Activated CD4-positive, alpha-beta memory T cell treated with anti-CD3 and anti-CD28 coated beads, Interleukin-2, amount 10 ng/mL, durations not matched to agents 7 days and 5 days (primary cell): Measurements from ENCODE around the gene COL5A1. TPM values are rescaled to one million over a fixed set of nuclear protein-coding genes. Genes with fewer than 3 reads are reported as not detected.

ENCODE experiments used
- CTCF ChIA-PET: fragments of 350-600 bp; sonication (Branson Sonifier 250); formaldehyde crosslinking; loops from one replicate; lab custom pipeline; 2021; ENCODE audit warnings: antibody characterized with exemption, inconsistent platforms; lab: Charles Lee
- POLR2A ChIA-PET: fragments of 350-600 bp; sonication (Branson Sonifier 250); formaldehyde crosslinking; loops from one replicate; lab custom pipeline; 2021; ENCODE audit warnings: antibody characterized with exemption; lab: Charles Lee
- DNase-seq: peaks from one replicate; pipeline ENCODE4 v3.0.0-alpha.2; 2020
- H3K27ac Mint-ChIP-seq: one replicate; pipeline ENCODE4 v1.8.0; 2021; ENCODE audit warnings: mild to moderate bottlenecking, mixed read lengths
- H3K27me3 Mint-ChIP-seq: one replicate; pipeline ENCODE4 v1.8.0; 2021; ENCODE audit warnings: mixed read lengths
- H3K36me3 Mint-ChIP-seq: one replicate; pipeline ENCODE4 v1.8.0; 2021; ENCODE audit warnings: low read depth, mixed read lengths
- H3K4me1 Mint-ChIP-seq: one replicate; pipeline ENCODE4 v1.8.0; 2021; ENCODE audit warnings: mixed read lengths
- H3K4me3 Mint-ChIP-seq: one replicate; pipeline ENCODE4 v1.8.0; 2021; ENCODE audit warnings: mild to moderate bottlenecking, mixed read lengths
- H3K9me3 Mint-ChIP-seq: one replicate; pipeline ENCODE4 v1.8.0; 2021; ENCODE audit warnings: mixed read lengths
- total RNA-seq, 2 experiments: library from RNA; stranded (reverse); gene quantifications; one replicate each; pipeline ENCODE4 v1.2.3, GENCODE V29; 2021

The COL5A1 gene
- total RNA-seq, 2 experiments from 2014 or later = 0.10 to 0.13 TPM

DNA sequence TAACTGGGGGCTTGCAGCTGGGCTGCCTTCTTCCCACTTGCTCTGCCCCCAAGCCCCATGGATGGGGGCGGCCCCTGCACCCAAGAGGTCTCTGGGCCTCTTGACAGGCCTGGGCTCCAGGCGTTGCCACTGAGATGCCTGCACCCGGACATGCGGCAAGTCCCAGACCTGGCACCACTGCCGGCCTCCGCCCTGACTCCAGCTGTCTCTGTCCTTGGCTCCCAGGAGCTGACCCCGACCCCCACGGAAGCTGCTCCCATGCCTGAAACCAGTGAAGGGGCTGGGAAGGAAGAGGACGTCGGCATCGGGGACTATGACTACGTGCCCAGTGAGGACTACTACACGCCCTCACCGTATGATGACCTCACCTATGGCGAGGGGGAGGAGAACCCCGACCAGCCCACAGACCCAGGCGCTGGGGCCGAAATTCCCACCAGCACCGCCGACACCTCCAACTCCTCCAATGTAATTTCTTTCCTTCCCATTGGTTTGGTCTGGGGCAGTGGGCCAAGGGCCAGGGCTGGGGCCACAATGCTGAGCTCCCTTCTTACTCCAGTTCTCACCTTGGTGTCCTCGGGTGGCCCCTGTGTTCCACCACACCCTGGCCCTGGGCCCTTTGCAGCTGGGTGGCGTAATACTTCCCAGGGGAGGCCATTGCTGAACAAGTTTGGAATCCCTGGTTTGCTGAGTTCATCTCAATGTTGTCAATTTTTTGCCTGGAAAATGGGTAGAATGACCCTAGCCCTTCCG is 88.6 kb downstream of the COL5A1 start:
- POLR2A ChIA-PET = no interaction called here
- H3K4me3 Mint-ChIP-seq = no peak overlapping the region
- H3K36me3 Mint-ChIP-seq = no peaks in the 10 kb centered on the region
- no peak overlapping the region for H3K27ac Mint-ChIP-seq
- CTCF ChIA-PET = no interaction called here
- H3K27me3 Mint-ChIP-seq = no peaks in the 10 kb centered on the region
- peaks cover 2% of the 10 kb centered on the region for H3K9me3 Mint-ChIP-seq
- peaks cover 6% of the 10 kb centered on the region for H3K4me1 Mint-ChIP-seq
- no peak for DNase-seq

DNA sequence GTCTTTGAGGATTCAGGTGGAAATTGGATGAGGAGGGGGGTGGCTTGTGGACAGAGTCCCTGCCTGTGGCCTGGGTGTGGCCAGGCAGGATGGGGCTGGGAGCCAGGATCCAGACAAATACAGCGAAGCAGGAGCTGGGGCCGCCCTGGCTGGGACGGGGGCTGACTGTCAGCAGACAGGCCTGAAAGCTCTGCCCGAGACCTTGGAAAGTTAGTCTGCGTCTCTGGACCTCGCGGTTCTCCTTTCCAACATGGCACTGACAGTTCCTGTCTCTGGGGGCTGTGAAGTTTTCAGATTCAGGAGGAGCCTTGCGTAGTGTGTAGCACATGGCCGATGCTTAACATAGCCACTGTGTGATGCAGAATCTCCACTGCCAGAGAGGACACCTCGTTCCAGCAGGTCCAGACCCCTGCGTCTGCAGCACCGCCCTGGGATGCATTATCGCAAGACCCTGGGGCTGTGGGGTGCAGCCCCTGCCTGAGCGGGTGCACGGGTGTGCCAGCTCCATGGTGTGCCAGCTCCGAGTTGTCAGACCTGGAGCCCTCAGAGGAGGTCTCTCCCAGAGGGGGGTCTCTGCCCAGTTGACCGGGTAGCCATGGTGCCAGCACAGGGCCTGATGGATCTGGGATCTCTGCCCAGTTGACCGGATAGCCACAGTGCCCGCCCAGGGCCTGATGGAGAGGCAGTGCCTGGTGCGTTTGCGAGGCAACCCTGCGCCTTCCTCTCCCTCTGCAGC is 89.3 kb downstream of the COL5A1 start:
- POLR2A ChIA-PET = no interaction called here
- Mint-ChIP-seq H3K4me1 (no peaks in the 10 kb centered on the region), H3K4me3 (no peak overlapping the region)

DNA sequence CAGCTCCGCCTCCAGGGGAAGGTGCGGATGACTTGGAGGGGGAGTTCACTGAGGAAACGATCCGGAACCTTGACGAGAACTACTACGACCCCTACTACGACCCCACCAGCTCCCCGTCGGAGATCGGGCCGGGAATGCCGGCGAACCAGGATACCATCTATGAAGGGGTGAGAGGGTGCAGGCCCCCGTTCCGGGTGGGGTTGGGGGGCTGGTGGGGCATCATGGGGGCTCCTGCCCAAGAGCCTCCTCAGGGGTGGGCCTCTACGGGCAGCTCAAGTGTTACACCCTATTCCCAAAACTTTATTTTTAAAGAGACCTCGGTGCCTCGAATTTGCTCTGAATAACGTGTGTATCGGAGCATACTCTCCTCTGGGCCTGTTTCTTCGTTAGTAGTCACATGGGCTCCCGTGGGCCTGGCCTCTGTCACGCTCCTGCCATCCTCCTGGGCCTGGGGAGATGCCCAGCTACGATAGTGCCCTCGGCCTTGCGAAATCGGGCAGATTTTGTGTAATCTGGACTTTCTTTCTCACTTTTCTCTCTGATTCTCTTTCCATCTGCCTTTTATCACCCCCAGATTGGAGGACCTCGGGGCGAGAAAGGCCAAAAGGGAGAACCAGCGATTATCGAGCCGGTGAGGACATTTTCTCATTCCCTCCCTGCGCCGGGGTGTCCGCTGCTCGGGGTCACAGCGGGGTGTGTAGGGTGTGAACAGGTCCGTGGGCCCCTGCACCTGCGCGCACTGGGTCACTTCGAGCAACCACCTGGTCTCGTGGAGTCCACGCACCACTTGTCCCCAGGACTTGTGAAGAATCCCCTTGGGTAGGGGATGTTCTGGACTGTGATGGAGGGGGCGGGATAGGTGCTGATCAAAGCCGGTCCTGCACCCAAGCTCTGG is 90.1 kb downstream of the COL5A1 start:
- DNase-seq = no peak
- Mint-ChIP-seq H3K36me3 (no peaks in the 10 kb centered on the region), H3K4me3 (no peak overlapping the region), H3K4me1 (no peaks in the 10 kb centered on the region), H3K9me3 (peaks cover 2% of the 10 kb centered on the region), H3K27ac (no peak overlapping the region), H3K27me3 (no peaks in the 10 kb centered on the region)
- ChIA-PET POLR2A (no interaction called here), CTCF (no interaction called here)

More for the DNA sequence above, 89.3 kb downstream of the COL5A1 start:
- peaks cover 2% of the 10 kb centered on the region for H3K9me3 Mint-ChIP-seq
- no peaks in the 10 kb centered on the region for H3K27me3 Mint-ChIP-seq
- no peak for DNase-seq
- no peaks in the 10 kb centered on the region for H3K36me3 Mint-ChIP-seq
- no peak overlapping the region for H3K27ac Mint-ChIP-seq
- CTCF ChIA-PET = no interaction called here

DNA sequence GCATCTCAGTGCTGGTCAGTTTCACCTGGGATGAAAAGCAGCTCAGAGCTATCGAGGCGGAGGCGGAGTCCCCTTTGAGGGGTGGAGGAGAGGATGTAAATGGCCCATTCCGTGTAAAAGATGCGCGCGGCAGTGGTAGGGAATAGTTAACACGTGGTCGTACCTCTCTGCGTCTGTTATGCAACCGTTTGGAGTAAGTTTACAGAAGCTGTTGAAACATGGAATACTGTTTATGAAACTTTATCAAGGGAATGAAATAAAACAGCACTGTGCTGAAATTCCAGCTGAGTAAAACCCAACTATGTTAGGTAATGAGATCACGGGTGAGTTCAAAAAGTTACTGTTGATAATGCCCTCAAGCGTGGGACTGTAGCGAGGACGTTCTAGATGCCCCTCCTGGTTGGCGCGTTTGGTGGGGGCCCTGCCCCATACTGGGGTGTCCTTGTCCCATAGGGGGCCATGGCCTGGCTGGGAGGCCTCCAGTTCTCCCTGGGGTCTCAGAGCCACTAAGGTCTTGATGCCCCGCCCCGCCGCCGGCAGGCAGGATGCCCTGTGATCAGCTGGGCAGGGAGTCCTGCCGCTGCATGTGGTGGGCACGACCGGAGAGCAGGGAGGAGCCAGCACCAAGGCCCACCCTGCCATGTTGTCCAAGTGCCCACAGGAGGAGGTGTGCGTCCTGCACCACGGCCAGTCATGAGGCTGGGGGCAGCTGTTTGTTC is 90.9 kb downstream of the COL5A1 start:
- no peaks in the 10 kb centered on the region for H3K36me3 Mint-ChIP-seq
- H3K9me3 Mint-ChIP-seq = peaks cover 2% of the 10 kb centered on the region
- ChIA-PET CTCF (no interaction called here), POLR2A (no interaction called here)
- H3K27me3 Mint-ChIP-seq = no peaks in the 10 kb centered on the region
- H3K4me1 Mint-ChIP-seq = no peaks in the 10 kb centered on the region
- no peak overlapping the region for H3K27ac Mint-ChIP-seq
- no peak overlapping the region for H3K4me3 Mint-ChIP-seq
- no peak for DNase-seq

DNA sequence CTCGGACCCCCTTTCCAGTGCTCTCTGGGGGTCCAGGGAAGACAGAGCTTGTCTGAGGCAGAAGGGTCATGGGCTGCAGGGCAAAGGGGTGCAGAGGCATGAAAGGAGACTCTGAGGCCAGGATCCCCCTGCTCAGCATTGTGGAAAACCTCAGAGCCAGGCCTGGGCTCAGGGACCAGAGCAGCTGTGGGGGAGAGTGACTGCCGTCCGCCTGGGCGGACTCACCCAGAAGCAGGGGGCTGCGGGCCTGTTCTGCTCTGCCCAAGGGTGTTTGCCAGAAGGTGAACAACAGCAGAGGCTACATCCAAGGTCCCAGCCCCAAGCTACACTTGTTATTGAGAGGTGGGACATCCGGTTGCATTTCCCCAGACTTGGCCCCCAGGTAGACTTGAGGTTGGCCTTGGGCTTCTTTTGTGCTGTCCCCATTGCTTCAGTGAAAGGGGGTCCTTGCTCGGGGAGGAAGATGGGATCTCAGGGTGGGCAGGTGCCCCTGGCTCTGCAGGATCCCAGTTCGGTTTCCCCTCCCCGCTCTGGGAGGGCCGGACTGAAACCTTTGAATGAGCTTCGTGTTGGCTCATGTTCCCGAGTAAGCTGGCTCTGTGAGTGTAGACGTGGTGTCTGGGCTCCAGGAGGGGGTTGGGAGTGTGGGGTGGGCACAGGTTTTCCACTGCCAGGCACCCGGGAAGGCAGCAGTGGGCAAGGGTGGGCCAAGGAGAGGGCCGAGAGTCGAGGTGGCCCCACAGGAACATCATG is 92.1 kb downstream of the COL5A1 start:
- H3K4me3 Mint-ChIP-seq = no peak overlapping the region
- no peak for DNase-seq
- no peak overlapping the region for H3K27ac Mint-ChIP-seq
- H3K4me1 Mint-ChIP-seq = no peaks in the 10 kb centered on the region
- ChIA-PET POLR2A (no interaction called here), CTCF (no interaction called here)
- no peaks in the 10 kb centered on the region for H3K27me3 Mint-ChIP-seq
- H3K36me3 Mint-ChIP-seq = no peaks in the 10 kb centered on the region
- peaks cover 2% of the 10 kb centered on the region for H3K9me3 Mint-ChIP-seq

DNA sequence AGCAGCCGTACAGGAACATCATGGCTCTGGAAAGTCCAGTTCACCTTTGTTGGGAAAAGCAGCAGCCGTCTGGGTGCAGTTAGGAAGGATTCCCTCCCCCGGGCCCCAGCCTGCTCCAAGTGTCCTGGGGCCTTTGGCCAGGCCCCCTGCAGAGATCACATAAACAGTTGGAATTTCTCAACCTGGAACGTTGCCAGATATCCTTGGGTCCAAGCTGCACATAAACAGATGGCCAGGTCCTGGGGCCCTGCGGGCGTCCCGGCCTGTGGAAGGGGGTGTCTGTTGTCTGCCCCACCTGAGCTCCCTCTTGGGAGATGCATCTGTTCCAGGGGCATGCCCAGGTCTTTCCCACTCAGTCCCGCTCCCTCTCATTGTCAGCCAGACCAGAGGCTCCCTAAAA is 92.7 kb downstream of the COL5A1 start:
- no peaks in the 10 kb centered on the region for H3K27me3 Mint-ChIP-seq
- no peaks in the 10 kb centered on the region for H3K4me1 Mint-ChIP-seq
- ChIA-PET CTCF (no interaction called here), POLR2A (no interaction called here)
- no peak for DNase-seq
- H3K9me3 Mint-ChIP-seq = peaks cover 1% of the 10 kb centered on the region
- H3K27ac Mint-ChIP-seq = no peak overlapping the region
- H3K36me3 Mint-ChIP-seq = no peaks in the 10 kb centered on the region
- no peak overlapping the region for H3K4me3 Mint-ChIP-seq

DNA sequence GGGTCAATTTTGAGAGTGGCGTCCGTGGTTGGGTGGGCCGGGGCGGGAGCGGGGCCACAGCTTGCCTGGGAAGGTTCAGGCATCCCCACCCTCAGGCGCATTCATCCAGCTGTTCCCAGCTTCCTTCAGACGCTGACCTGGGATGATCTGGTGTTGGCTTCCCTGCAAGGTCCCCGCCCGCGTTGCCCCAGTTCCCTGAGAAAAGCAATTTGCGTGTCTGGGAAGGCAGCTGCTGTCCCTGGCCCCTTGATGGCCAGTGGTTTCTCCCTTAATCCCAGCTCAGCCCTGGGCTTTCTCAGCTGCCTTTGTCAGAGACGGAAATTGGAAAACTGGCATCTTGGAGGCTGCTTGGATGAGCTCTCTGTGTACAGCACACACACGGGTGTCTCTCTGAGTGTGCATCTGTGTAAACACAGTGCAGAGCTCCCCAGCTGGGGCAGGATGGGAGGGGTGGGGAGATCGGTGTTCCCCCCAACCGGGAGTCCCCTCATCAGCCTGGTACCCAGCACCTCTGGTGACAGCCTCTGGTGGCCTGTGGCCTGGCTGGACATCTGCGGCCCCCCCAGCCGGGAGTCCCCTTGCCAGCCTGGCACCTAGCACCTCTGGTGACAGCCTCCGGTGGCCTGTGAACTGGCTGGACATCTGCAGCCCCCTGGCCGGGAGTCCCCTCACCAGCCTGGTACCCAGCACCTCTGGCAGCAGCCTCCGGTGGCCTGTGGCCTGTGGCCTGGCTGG is 94.0 kb downstream of the COL5A1 start:
- Mint-ChIP-seq H3K4me1 (no peaks in the 10 kb centered on the region), H3K36me3 (no peaks in the 10 kb centered on the region), H3K9me3 (no peaks in the 10 kb centered on the region), H3K4me3 (no peak overlapping the region), H3K27me3 (no peaks in the 10 kb centered on the region), H3K27ac (no peak overlapping the region)
- DNase-seq = no peak
- POLR2A ChIA-PET = no interaction called here
- CTCF ChIA-PET = interaction anchor here (1.5 kb wide), 1 partner anchor 286 kb away, joined by 3 read pairs; no protein-coding TSS in a partner anchor

DNA sequence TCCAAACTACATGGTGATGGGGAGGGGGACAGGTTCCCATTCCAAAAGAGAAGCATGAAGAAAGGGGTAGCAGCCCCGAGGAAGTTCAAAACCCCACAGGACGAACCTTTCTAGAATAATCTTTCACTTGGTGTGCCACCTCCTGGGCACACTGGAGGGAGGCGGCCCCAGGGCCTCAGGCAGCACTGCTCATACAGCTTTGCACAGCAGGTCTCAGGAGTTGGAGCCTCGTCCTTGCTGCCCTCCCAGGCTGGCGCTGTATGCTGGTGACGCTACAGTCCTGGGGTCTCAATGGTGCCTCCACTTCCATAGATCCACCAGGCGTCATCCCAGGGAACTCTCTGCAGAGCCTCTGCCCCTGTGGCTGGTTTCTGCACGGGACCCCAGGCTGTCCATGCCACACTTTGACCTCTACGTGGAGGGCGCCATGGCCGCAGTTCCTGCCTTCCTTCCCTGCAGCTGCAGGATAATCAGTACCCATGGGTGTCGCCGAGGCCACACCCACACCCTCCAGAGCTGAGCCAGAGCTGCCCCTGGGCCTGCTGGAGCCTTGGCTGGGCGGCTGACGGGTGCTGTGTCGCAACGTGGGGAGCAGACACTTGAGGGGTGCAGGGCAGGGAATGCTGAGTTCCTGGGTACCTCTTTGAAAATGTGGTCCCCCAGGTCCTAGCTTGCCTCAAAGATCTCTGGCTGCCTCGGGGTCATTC is 95.3 kb downstream of the COL5A1 start:
- no peaks in the 10 kb centered on the region for H3K36me3 Mint-ChIP-seq
- ChIA-PET CTCF (no interaction called here), POLR2A (no interaction called here)
- H3K27me3 Mint-ChIP-seq = no peaks in the 10 kb centered on the region
- H3K4me3 Mint-ChIP-seq = no peak overlapping the region
- H3K9me3 Mint-ChIP-seq = no peaks in the 10 kb centered on the region
- no peak for DNase-seq
- H3K4me1 Mint-ChIP-seq = no peaks in the 10 kb centered on the region
- no peak overlapping the region for H3K27ac Mint-ChIP-seq

DNA sequence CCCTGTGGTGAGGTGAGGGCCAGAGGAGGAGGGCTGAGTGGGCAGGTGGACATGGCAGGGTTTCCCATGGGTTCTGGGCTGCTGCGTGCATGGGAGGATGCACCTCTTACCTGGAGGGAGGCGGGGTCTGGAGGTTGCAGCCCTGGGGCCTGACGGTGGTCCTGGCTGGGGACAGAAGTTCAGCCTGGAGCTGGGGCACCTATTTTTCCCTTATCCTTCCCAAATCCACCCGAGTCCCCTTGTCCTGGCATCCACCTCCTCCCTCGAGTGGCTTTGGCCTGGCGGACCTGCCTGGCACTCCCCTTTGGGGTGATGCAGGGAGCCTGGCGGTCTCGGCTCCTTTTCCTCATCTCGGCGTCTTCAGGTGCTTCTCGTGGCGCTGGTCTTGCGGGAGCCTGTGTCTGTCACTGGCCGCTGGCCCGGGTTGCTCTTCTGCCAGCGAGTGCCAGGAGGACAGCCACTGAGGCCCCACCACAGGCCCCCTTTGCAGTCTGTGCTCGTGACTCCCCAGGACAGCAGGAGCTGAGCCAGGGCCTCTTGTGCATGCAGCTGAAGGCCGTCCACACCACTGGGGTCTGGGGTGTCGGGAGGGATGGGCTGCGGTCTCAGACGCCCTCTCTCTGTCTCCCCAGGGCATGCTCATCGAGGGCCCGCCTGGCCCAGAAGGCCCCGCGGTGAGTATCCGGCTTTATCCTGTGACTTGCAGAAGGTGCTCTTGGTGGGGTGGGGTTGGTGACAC is 96.4 kb downstream of the COL5A1 start:
- Mint-ChIP-seq H3K27ac (no peak overlapping the region), H3K36me3 (no peaks in the 10 kb centered on the region), H3K4me3 (no peak overlapping the region), H3K27me3 (no peaks in the 10 kb centered on the region), H3K9me3 (no peaks in the 10 kb centered on the region), H3K4me1 (no peaks in the 10 kb centered on the region)
- POLR2A ChIA-PET = no interaction called here
- CTCF ChIA-PET = no interaction called here
- no peak for DNase-seq

DNA sequence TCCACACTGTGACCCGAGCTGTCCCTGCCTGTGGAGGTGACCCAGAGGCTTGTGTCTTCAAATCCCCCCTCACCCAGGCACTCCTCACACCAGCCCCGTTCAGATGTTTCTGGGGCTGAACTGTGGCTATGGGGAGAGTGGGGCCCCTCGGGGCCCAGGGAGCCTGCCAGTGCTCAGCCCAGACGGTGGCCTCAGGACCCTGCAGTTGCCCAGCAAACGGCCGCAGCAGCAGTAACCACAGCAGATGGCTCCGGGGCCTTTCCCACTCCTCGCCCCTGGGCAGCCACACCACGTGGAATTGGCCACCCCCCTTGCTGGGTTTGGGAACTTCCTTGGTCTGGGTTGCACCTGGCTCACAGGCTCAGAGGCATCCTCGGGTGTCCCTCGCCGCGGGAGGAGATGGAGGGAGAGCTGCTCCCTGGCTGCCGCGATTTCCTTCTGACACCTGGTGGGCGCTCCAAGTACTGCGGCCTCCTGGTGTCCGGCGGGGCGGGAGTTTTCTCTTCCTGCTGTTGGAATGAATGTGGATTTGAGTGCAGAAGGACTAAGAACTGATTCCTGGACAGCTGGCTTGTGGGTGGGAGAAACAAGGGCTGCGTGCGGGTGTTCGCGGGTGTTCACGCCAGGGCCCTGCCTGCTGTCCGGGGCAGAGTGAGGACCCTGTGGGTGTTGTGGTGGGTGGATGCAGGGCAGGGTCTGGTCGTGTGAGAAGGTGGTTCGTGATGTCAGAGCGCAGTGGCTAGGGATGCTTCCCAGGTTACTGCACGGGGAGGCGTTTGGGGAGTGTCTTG is 97.5 kb downstream of the COL5A1 start:
- Mint-ChIP-seq H3K4me1 (no peaks in the 10 kb centered on the region), H3K4me3 (no peak overlapping the region), H3K27ac (no peak overlapping the region), H3K9me3 (no peaks in the 10 kb centered on the region), H3K27me3 (no peaks in the 10 kb centered on the region), H3K36me3 (no peaks in the 10 kb centered on the region)
- DNase-seq = peak; percentile 22
- POLR2A ChIA-PET = no interaction called here
- CTCF ChIA-PET = interaction anchor here (0.6 to 1.0 kb wide), 2 partner anchors 283 to 290 kb away, joined by 3 read pairs; no protein-coding TSS in a partner anchor
